ENCODE data around the gene ARNT2.

GRCh38 chr15:80437334-80437891 is 33.2 kb downstream of the ARNT2 start:
- TF ChIP-seq POLR2AphosphoS5 (IDR thresholded peaks at IDR 0.05; ENCODE audit: low read length) = no peak
- TF ChIP-seq NFYB (IDR thresholded peaks at IDR 0.05; ENCODE audit: insufficient read depth, low read depth, low read length) = no peak
- TF ChIP-seq CTCF (IDR thresholded peaks at IDR 0.05 in 2 of 3, conservative IDR thresholded peaks at IDR 0.05 in 1 of 3; ENCODE audit: control insufficient read depth in 2 of 3, extremely low read depth in 1 of 3, insufficient read depth in 1 of 3, low read depth in 3 of 3, low read length in 3 of 3) = no peak
- TF ChIP-seq ATF3 (IDR thresholded peaks at IDR 0.05; ENCODE audit: borderline replicate concordance, extremely low read depth, low read depth, low read length) = no peak
- TF ChIP-seq EZH2 (IDR thresholded peaks at IDR 0.05; ENCODE audit: borderline replicate concordance, control insufficient read depth, low read depth, low read length) = no peak
- no peak for TF ChIP-seq SREBF2 (IDR thresholded peaks at IDR 0.05; ENCODE audit: low read length)
- no peak for TF ChIP-seq HSF1 (IDR thresholded peaks at IDR 0.05; ENCODE audit: low read depth, low read length)
- TF ChIP-seq IKZF1 (conservative IDR thresholded peaks at IDR 0.05) = no peak
- TF ChIP-seq ZNF274 (IDR thresholded peaks at IDR 0.05; ENCODE audit: insufficient read depth, insufficient read length) = no peak
- TF ChIP-seq BCL11A (IDR thresholded peaks at IDR 0.05; ENCODE audit: low read depth, low read length) = no peak
- TF ChIP-seq TCF3 (IDR thresholded peaks at IDR 0.05; ENCODE audit: borderline replicate concordance, insufficient read depth, low read depth, low read length) = no peak
- no peak for TF ChIP-seq TCF12 (IDR thresholded peaks at IDR 0.05; ENCODE audit: low read depth, low read length)
- no peak for TF ChIP-seq ZNF207 (IDR thresholded peaks at IDR 0.05; ENCODE audit: borderline replicate concordance)
- TF ChIP-seq RCOR1 (conservative IDR thresholded peaks at IDR 0.05; ENCODE audit: low read depth, low read length) = no peak

Data from GM12878 (cell line).